ENCODE measurements around the gene BRD4.

The BRD4 gene

GRCh38 chr19:15195371-15196334 lies 136.7 kb downstream of the BRD4 start:
- peak; percentile 24 for DNase-seq
- Mint-ChIP-seq H3K36me3 (ENCODE audit: low read depth) (no peaks in the 10 kb centered on the region), H3K4me3 (no peak overlapping the region), H3K27me3 (peaks cover 60% of the 10 kb centered on the region), H3K4me1 (peaks cover 18% of the 10 kb centered on the region), H3K9me3 (no peaks in the 10 kb centered on the region), H3K27ac (no peak overlapping the region)
- peak; percentile 38 for ATAC-seq

DNA sequence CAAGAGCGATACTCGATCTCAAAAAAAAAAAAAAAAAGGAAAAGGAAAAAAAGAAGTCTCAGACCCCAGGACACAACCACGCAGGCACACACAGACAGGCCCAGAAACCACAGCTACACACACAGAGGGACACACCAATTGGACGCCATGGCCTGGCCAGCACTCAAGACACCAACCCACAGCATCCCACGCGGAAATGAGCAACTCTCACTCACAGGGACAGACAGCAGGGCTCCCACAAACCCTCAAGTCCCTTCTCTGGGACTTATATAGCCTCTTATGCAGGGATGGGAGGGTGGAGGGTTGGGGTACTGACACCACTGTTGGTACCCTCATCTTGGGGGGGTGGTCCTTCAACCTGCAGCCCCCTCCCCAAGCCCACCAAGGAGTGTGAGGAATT lies 137.4 kb downstream of the BRD4 start:
- ATAC-seq (no peak), DNase-seq (no peak)
- peak overlapping the region; percentile 21 for H3K4me3 Mint-ChIP-seq
- H3K9me3 Mint-ChIP-seq, result no peaks in the 10 kb centered on the region
- H3K36me3 Mint-ChIP-seq (ENCODE audit: low read depth), result no peaks in the 10 kb centered on the region
- H3K27me3 Mint-ChIP-seq, result peaks cover 57% of the 10 kb centered on the region
- H3K27ac Mint-ChIP-seq, result no peak overlapping the region
- H3K4me1 Mint-ChIP-seq, result peaks cover 18% of the 10 kb centered on the region

DNA sequence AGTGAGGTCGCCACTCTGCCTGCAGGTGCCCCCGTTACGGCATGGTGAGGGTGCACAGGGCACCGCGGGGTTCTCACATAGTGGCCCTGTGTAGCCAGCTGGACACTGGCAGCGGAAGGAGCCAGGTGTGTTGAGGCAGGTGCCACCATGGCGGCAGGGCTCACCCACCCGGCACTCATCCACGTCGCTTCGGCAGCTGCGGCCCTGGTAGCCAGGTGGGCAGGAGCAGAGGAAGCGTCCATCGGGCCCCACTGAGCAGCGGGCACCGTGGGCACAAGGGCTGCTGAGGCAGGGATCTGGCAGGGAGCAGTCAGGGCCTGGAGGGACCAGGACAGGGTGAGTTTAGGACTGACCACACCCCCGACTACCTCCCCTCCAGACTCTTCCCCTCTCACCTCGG lies 140.4 kb downstream of the BRD4 start:
- ATAC-seq, result no peak
- Mint-ChIP-seq H3K27me3 (peaks cover 37% of the 10 kb centered on the region), H3K9me3 (no peaks in the 10 kb centered on the region), H3K36me3 (ENCODE audit: low read depth) (no peaks in the 10 kb centered on the region), H3K4me3 (no peak overlapping the region), H3K27ac (no peak overlapping the region), H3K4me1 (peaks cover 9% of the 10 kb centered on the region)
- DNase-seq, result no peak

DNA sequence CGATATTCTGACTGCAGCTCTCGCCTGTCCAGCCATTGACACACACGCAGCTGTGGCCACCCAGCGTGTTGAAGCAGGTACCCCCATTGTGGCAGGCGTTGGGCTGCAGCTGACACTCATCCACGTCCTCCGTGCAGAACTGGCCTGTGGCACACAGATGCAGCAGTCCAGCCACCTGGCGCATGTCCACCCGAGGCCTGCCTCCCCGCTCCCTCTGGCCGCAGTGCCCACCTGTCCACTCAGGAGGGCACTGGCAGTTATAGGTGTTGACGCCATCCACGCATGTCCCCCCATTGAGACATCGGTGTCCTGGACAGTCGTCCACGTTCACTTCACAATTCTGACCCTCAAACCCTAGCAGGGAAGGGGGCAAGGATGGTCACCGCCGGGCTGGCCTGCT lies 140.8 kb downstream of the BRD4 start:
- Mint-ChIP-seq H3K27ac (no peak overlapping the region), H3K9me3 (no peaks in the 10 kb centered on the region), H3K36me3 (ENCODE audit: low read depth) (no peaks in the 10 kb centered on the region), H3K4me3 (no peak overlapping the region), H3K27me3 (peaks cover 33% of the 10 kb centered on the region), H3K4me1 (peaks cover 6% of the 10 kb centered on the region)
- ATAC-seq (no peak), DNase-seq (no peak)

DNA sequence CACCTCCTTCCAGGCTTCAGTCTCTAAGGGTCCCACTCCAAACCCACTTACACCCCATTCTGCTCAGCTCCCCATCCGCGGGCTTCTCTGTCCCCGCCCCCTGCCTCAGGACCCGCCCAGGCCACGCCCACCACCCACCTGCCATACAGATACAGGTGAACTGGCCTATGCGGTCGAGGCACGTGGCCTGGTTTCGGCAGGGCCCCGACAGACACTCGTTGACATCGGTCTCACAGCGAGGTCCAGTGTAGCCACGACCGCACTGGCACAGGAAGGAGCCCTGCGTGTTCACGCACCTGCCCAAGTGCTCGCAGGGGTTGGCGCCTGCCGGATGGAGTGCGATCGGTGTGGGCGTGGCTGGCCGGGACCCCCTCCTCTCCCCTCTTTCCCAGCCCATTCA lies 143.5 kb downstream of the BRD4 start:
- no peak for ATAC-seq
- peaks cover 17% of the 10 kb centered on the region for H3K27me3 Mint-ChIP-seq
- no peak overlapping the region for H3K4me3 Mint-ChIP-seq
- H3K36me3 Mint-ChIP-seq (ENCODE audit: low read depth), result no peaks in the 10 kb centered on the region
- DNase-seq, result no peak
- H3K27ac Mint-ChIP-seq, result no peak overlapping the region
- H3K9me3 Mint-ChIP-seq, result no peaks in the 10 kb centered on the region
- H3K4me1 Mint-ChIP-seq, result no peaks in the 10 kb centered on the region

- Mint-ChIP-seq H3K4me1 (no peaks in the 10 kb centered on the region), H3K4me3 (no peak overlapping the region), H3K27ac (no peak overlapping the region), H3K27me3 (peaks cover 9% of the 10 kb centered on the region), H3K36me3 (ENCODE audit: low read depth) (no peaks in the 10 kb centered on the region), H3K9me3 (no peaks in the 10 kb centered on the region)
- ATAC-seq (no peak), DNase-seq (no peak)
Observed at GRCh38 chr19:15187026-15188007, 145.0 kb downstream of the BRD4 start.
